HG02981 (cell line): ENCODE measurements around the gene BST1.
A peak's percentile ranks its signal among the peaks of the same experiment; 100 is the strongest.

ENCODE experiments used
- ATAC-seq: cut with Tn5 transposase; IDR thresholded peaks from one replicate; pipeline ENCODE4 v1.9.1; 2021; ENCODE audit warnings: mild to moderate bottlenecking, moderate library complexity; ENCODE audit not compliant: unreplicated experiment

The BST1 gene

DNA sequence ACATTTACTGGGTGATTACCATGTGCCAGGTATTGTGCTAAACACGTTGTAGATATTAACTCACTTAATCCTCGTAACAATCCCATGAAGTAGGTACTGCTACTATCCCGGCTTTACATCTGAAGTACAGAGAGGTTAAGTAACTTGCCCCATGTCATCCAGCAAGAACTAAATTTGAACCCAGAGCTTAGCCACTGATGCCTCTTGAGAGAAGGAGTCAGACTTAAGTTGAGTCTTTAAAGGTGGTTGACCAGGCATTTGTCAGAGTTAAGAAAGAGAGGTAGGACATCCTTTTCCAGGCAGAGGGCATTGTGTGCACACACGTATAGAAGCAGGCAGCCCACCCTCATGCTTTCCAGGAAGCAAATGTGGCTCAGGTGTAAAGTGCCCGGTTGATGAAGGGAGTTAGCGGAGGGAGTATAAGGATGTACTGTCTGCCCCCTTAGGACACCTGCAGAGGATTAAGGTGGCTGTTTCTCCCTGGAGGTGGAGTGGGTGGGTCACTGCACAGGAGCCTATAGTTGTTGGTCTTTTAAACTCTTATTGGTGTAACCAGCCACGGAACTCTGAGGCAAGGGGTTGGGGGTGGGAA lies 74.9 kb downstream of the BST1 start:
- ATAC-seq, result no peak

DNA sequence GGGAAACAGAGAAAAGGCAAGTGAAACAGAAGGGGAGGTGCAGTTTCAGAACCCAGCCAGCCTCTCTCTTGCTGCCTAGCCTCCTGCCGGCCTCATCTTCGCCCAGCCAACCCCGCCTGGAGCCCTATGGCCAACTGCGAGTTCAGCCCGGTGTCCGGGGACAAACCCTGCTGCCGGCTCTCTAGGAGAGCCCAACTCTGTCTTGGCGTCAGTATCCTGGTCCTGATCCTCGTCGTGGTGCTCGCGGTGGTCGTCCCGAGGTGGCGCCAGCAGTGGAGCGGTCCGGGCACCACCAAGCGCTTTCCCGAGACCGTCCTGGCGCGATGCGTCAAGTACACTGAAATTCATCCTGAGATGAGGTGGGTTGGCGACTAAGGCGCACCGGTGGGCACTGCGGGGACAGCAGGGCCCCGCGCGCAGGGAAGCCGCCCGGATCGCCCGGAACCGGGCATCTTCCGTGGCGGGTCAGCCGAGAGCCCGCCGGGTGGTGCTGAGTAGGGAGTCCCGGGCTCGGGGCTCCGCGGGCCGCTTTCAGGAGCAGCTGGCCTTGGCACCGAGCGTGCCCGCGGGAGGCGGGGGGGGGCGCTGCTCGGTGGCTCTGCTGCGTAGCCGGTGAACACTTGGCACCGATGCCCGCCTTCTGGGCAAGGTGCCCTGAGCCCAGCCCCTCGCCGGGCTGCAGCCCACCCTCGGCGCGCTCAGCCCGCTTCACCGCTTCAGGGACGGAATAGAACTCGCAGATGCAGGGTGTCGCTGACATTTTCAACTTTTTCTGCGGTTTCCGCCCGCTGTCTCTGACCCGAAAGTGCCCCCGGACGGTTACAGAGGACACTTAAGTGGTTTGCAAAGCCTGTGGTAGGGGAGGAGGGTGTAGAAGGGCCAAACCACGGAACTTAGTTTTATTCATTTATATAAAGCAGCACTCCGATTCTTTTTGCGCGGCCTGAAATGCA lies 75.7 kb downstream of the BST1 start, which contains the start of gene CD38:
Gene CD38, plus strand, starts transcription at position 40 of the 953 bp plus-strand sequence. Its CDS starts 87 bp downstream, at position 127.
- peak; percentile 64 for ATAC-seq

- no peak for ATAC-seq
Measured at GRCh38 chr4:15779306-15779705, 76.4 kb downstream of the BST1 start.

GRCh38 chr4:15779809-15780208 lies 76.9 kb downstream of the BST1 start:
- ATAC-seq, result no peak

DNA sequence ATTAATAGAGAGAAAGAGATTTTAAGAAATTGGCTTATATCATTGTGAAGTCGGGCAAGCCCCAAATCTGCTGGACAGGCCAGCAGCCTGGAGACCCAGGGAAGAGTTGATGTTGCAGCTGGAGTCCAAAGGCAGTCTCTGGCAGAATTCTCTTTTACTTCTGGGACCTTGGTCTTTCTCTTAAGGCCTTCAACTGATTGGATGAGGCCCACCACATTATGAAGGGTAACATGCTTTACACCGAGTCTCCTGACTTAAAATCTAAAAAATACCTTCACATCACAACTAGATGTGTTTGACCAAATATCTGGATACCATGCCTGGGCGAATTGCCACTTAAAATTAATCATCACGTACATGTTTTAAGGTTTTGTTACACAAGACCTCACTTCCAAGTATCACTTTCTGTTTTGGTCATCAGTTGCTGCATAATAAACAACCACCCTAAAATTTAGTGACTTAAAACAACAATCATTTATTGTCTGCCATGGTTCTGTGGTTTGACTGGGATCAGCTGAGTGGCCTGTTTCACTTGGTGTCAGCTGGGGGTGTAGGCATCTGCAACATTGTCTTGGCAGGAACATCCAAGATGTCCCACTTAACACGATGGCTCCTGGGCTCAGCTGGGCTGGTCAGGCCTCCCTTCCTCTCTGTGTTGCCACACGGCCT lies 78.7 kb downstream of the BST1 start:
- ATAC-seq, result peak; percentile 38
